CD14-positive monocyte (primary cell): ENCODE data around the gene ALS2. TPM values are rescaled to one million over a fixed set of nuclear protein-coding genes. Genes with fewer than 3 reads are reported as not detected.

Experiments
- DNase-seq, 3 donors: peaks; one replicate each; pipeline ENCODE4 v3.0.0-alpha.2; 2011 to 2022
- H2AFZ ChIP-seq: 2 replicates; pipeline ENCODE4 v1.6.0; 2012; ENCODE audit warnings: mild to moderate bottlenecking, low read depth, low read length, inconsistent platforms; ENCODE audit not compliant: insufficient read depth, poor library complexity, severe bottlenecking
- H3K27ac ChIP-seq, 2 donors: 1 replicate in 1 of 2; 2 replicates in 1 of 2; pipeline ENCODE4 v1.5.1; 2012 to 2013; ENCODE audit warnings: low read length in 2 of 2, control low read depth in 1 of 2, inconsistent platforms in 1 of 2, low read depth in 1 of 2, mild to moderate bottlenecking in 1 of 2
- H3K27me3 ChIP-seq, 2 donors: one replicate each; pipeline versions ENCODE4 v1.6.0 to v1.6.1; 2011 to 2013; ENCODE audit warnings: low read length in 2 of 2; ENCODE audit not compliant: control insufficient read depth in 2 of 2, insufficient read depth in 2 of 2
- H3K36me3 ChIP-seq, 2 donors: replicated peaks in 1 of 2; 1 replicate in 1 of 2; 2 replicates in 1 of 2; pipeline versions ENCODE4 v1.5.1 to v1.6.1; 2012 to 2013; ENCODE audit warnings: low read length in 2 of 2, control low read depth in 1 of 2, inconsistent platforms in 1 of 2, mild to moderate bottlenecking in 1 of 2; ENCODE audit not compliant: insufficient read depth in 2 of 2, control insufficient read depth in 1 of 2
- H3K4me1 ChIP-seq, 2 donors: 1 replicate in 1 of 2; 2 replicates in 1 of 2; pipeline versions ENCODE4 v1.5.1 to v1.6.1; 2012 to 2013; ENCODE audit warnings: low read length in 2 of 2, control low read depth in 1 of 2, inconsistent platforms in 1 of 2, mild to moderate bottlenecking in 1 of 2, moderate library complexity in 1 of 2; ENCODE audit not compliant: insufficient read depth in 2 of 2, control insufficient read depth in 1 of 2
- H3K4me2 ChIP-seq: replicated peaks from 2 replicates; pipeline ENCODE3; 2012; ENCODE audit warnings: low read length, moderate library complexity, mild to moderate bottlenecking; ENCODE audit not compliant: poor library complexity, severe bottlenecking; ENCODE audit errors: extremely low read depth
- H3K4me3 ChIP-seq, 3 experiments: fragments of 200-600 bp in 1 of 3; sonication (generic) in 1 of 3; replicated peaks in 1 of 3; 1 replicate in 2 of 3; 2 replicates in 1 of 3; pipeline ENCODE4 v1.5.1; 2011 to 2013; ENCODE audit warnings: low read length in 3 of 3, mild to moderate bottlenecking in 3 of 3, control low read depth in 2 of 3, low read depth in 2 of 3, inconsistent platforms in 1 of 3, moderate library complexity in 1 of 3
- H3K79me2 ChIP-seq: 2 replicates; pipeline ENCODE4 v1.6.0; 2012; ENCODE audit warnings: mild to moderate bottlenecking, control low read depth, inconsistent platforms, low read length, moderate library complexity; ENCODE audit not compliant: insufficient read depth
- H3K9ac ChIP-seq: 2 replicates; pipeline ENCODE4 v1.6.0; 2017; ENCODE audit warnings: low read length, mild to moderate bottlenecking; ENCODE audit not compliant: insufficient read depth, poor library complexity, severe bottlenecking
- H3K9me3 ChIP-seq, 2 donors: replicated peaks in 1 of 2; 1 replicate in 1 of 2; 2 replicates in 1 of 2; pipeline versions ENCODE4 v1.5.1 to v1.6.1; 2012 to 2013; ENCODE audit warnings: low read length in 2 of 2, control low read depth in 1 of 2; ENCODE audit not compliant: control insufficient read depth in 1 of 2, insufficient read depth in 1 of 2
- H4K20me1 ChIP-seq: 2 replicates; pipeline ENCODE4 v1.6.0; 2012; ENCODE audit warnings: mild to moderate bottlenecking, low read length, control low read depth, moderate library complexity; ENCODE audit not compliant: insufficient read depth
- H3K27ac Mint-ChIP-seq, 7 donors: one replicate each; pipeline ENCODE4 v1.8.0; 2020; ENCODE audit warnings: mild to moderate bottlenecking in 7 of 7, mixed read lengths in 7 of 7, moderate library complexity in 6 of 7, inconsistent platforms in 2 of 7
- H3K27me3 Mint-ChIP-seq, 3 donors: one replicate each; pipeline ENCODE4 v1.8.0; 2021 to 2022; ENCODE audit warnings: low read depth in 3 of 3, mild to moderate bottlenecking in 3 of 3, mixed read lengths in 3 of 3, moderate library complexity in 3 of 3, inconsistent platforms in 1 of 3
- H3K36me3 Mint-ChIP-seq, 2 donors: one replicate each; pipeline ENCODE4 v1.8.0; 2020; ENCODE audit warnings: mixed read lengths in 2 of 2, inconsistent platforms in 1 of 2, mild to moderate bottlenecking in 1 of 2
- H3K4me1 Mint-ChIP-seq: one replicate; pipeline ENCODE4 v1.8.0; 2020; ENCODE audit warnings: mild to moderate bottlenecking, mixed read lengths
- H3K4me3 Mint-ChIP-seq, 2 donors: one replicate each; pipeline ENCODE4 v1.8.0; 2020; ENCODE audit warnings: mild to moderate bottlenecking in 2 of 2, mixed read lengths in 2 of 2, moderate library complexity in 1 of 2
- H3K9me3 Mint-ChIP-seq, 7 donors: one replicate each; pipeline ENCODE4 v1.8.0; 2020 to 2022; ENCODE audit warnings: mixed read lengths in 7 of 7, mild to moderate bottlenecking in 6 of 7, moderate library complexity in 6 of 7, inconsistent platforms in 2 of 7
- CTCF ChIP-seq: fragments of 200-600 bp; IDR thresholded peaks from one replicate; pipeline ENCODE4 v1.8.0; 2022; ENCODE audit warnings: antibody characterized with exemption, mild to moderate bottlenecking
- WGBS: methylation state at CpG from one replicate; pipeline ENCODE4 v1.1.5; 2013; ENCODE audit warnings: missing lambda C conversion rate; ENCODE audit not compliant: insufficient coverage; 5-methylcytosine and 5-hydroxymethylcytosine counted together
- intact Hi-C, 2 donors: fragments of 100-400 bp; cut with micrococcal nuclease; formaldehyde crosslinking; loops; one replicate each; pipeline versions ENCODE4 v1.15.0 to v1.15.1; 2023
- polyA plus RNA-seq, 3 donors: library from polyadenylated mRNA; depleted of rRNA in 1 of 3; unstranded in 2 of 3; stranded (reverse) in 1 of 3; fragments of 300-500 nt in 2 of 3; fragments of >200 nt in 1 of 3; fragmentation: Illumina TruSeq in 2 of 3; gene quantifications; 1 replicate in 2 of 3; 2 replicates in 1 of 3; pipeline ENCODE4 v1.2.3, GENCODE V29; 2012 to 2021

ALS2 gene
- polyA plus RNA-seq, 3 donors, result 2.6 to 4.7 (median 3.1) TPM

GRCh38 chr2:201798252-201798913, 17.6 kb upstream of the ALS2 start:
- no peaks in the 10 kb centered on the region for H3K4me1 ChIP-seq
- Mint-ChIP-seq H3K4me3 (no peak overlapping the region), H3K9me3 (no peaks in the 10 kb centered on the region), H3K36me3 (no peaks in the 10 kb centered on the region), H3K27me3 (peaks cover 0 to 2% (median 2%) of the 10 kb centered on the region in 3 donors), H3K4me1 (peaks cover 3% of the 10 kb centered on the region), H3K27ac (no peak overlapping the region)
- H4K20me1 ChIP-seq, result no peaks in the 10 kb centered on the region
- H2AFZ ChIP-seq, result no peak overlapping the region
- no peak overlapping the region for H3K9ac ChIP-seq
- no peaks in the 10 kb centered on the region for H3K27me3 ChIP-seq
- TF ChIP-seq CTCF, result no peak
- no peaks in the 10 kb centered on the region for H3K36me3 ChIP-seq
- no peak for DNase-seq
- no peaks in the 10 kb centered on the region for H3K79me2 ChIP-seq
- no peaks in the 10 kb centered on the region for H3K9me3 ChIP-seq
- H3K4me2 ChIP-seq, result no peak overlapping the region
- 40% methylated on average over 1 of the region's 7 CpGs for WGBS
- H3K4me3 ChIP-seq, result no peak overlapping the region
- intact Hi-C loops, result no loop called here
- H3K27ac ChIP-seq, result no peak overlapping the region

GRCh38 chr2:201797175-201797840, 16.6 kb upstream of the ALS2 start:
- no peak overlapping the region for H3K27ac ChIP-seq
- intact Hi-C loops, result no loop called here
- no CpG with 5 or more reads among the region's 5 CpGs for WGBS
- no peak overlapping the region for H3K4me3 ChIP-seq
- no peaks in the 10 kb centered on the region for H3K27me3 ChIP-seq
- H3K9ac ChIP-seq, result no peak overlapping the region
- Mint-ChIP-seq H3K4me1 (peaks cover 3% of the 10 kb centered on the region), H3K27ac (no peak overlapping the region), H3K9me3 (no peaks in the 10 kb centered on the region), H3K4me3 (no peak overlapping the region), H3K27me3 (peaks cover 0 to 2% (median 2%) of the 10 kb centered on the region in 3 donors), H3K36me3 (no peaks in the 10 kb centered on the region)
- DNase-seq, result no peak
- no peak overlapping the region for H3K4me2 ChIP-seq
- no peak overlapping the region for H2AFZ ChIP-seq
- H3K4me1 ChIP-seq, result no peaks in the 10 kb centered on the region
- no peaks in the 10 kb centered on the region for H3K36me3 ChIP-seq
- no peak for TF ChIP-seq CTCF
- H4K20me1 ChIP-seq, result no peaks in the 10 kb centered on the region
- no peaks in the 10 kb centered on the region for H3K9me3 ChIP-seq
- no peaks in the 10 kb centered on the region for H3K79me2 ChIP-seq
